GM18520 (cell line): ENCODE data around the gene KDM2B.
"Not testable (repeated sequence)": the region's sequence is repeated elsewhere in the genome, so short reads cannot be mapped to it uniquely, and the experiment has no call there.

Experiments
- ATAC-seq: cut with Tn5 transposase; IDR thresholded peaks from one replicate; pipeline ENCODE4 v1.9.1; 2021; ENCODE audit not compliant: unreplicated experiment

KDM2B gene

GRCh38 chr12:121391619-121392324, 189.1 kb downstream of the KDM2B start:
- ATAC-seq: no peak

GRCh38 chr12:121390856-121391255, 190.0 kb downstream of the KDM2B start:
- ATAC-seq: no peak

- ATAC-seq: no peak
Measured at GRCh38 chr12:121388421-121388981, 192.3 kb downstream of the KDM2B start.

- not testable (repeated sequence) for ATAC-seq
Measured at GRCh38 chr12:121384891-121385290, 195.9 kb downstream of the KDM2B start.

- ATAC-seq: no peak
Measured at GRCh38 chr12:121383601-121384021, 197.2 kb downstream of the KDM2B start.

- ATAC-seq: no peak
Measured at GRCh38 chr12:121379945-121380344, 200.9 kb downstream of the KDM2B start.
